ENCODE results near the gene CALM3.

Gene CALM3

GRCh38 chr19:46637224-46637623 is 36.1 kb downstream of the CALM3 start:
- Histone ChIP-seq H3K27me3 (replicated peaks; ENCODE audit: control insufficient read depth, insufficient read depth, low read length) (no peaks in the 10 kb centered on the region; the same call in 1 of the 2 replicates), H3K36me3 (ENCODE audit: control insufficient read depth, insufficient read depth, low read length) (no peaks in the 10 kb centered on the region), H3K4me3 (replicated peaks; ENCODE audit: low read depth, low read length) (no peak overlapping the region)
- DNase-seq (ENCODE audit: extremely low read depth, insufficient read length): no peak
- TF ChIP-seq CTCF (IDR thresholded peaks at IDR 0.05; ENCODE audit: insufficient read depth, low read length, poor library complexity, severe bottlenecking): no peak

GRCh38 chr19:46639358-46640182 is 38.4 kb downstream of the CALM3 start:
- no peak for TF ChIP-seq CTCF (IDR thresholded peaks at IDR 0.05; ENCODE audit: insufficient read depth, low read length, poor library complexity, severe bottlenecking)
- peak overlapping the region; percentile 54 for H3K4me3 ChIP-seq (replicated peaks; ENCODE audit: low read depth, low read length)
- no peaks in the 10 kb centered on the region for H3K36me3 ChIP-seq (ENCODE audit: control insufficient read depth, insufficient read depth, low read length)
- DNase-seq (ENCODE audit: extremely low read depth, insufficient read length): no peak
- H3K27me3 ChIP-seq (replicated peaks; ENCODE audit: control insufficient read depth, insufficient read depth, low read length): no peaks in the 10 kb centered on the region

- no peak for TF ChIP-seq CTCF (IDR thresholded peaks at IDR 0.05; ENCODE audit: insufficient read depth, low read length, poor library complexity, severe bottlenecking)
- H3K27me3 ChIP-seq (replicated peaks; ENCODE audit: control insufficient read depth, insufficient read depth, low read length): no peaks in the 10 kb centered on the region
Observed at GRCh38 chr19:46640656-46641055, 39.5 kb downstream of the CALM3 start.

GRCh38 chr19:46644720-46645119 is 43.6 kb downstream of the CALM3 start:
- no peak for DNase-seq (ENCODE audit: extremely low read depth, insufficient read length)
- H3K4me3 ChIP-seq (replicated peaks; ENCODE audit: low read depth, low read length): no peak overlapping the region
- no peaks in the 10 kb centered on the region for H3K36me3 ChIP-seq (ENCODE audit: control insufficient read depth, insufficient read depth, low read length)
- TF ChIP-seq CTCF (IDR thresholded peaks at IDR 0.05; ENCODE audit: insufficient read depth, low read length, poor library complexity, severe bottlenecking): no peak
- H3K27me3 ChIP-seq (replicated peaks; ENCODE audit: control insufficient read depth, insufficient read depth, low read length): 0 out of 2 replicates have a peak, but pooled peaks cover 2% of the 10 kb centered on the region

More at GRCh38 chr19:46640656-46641055, 39.5 kb downstream of the CALM3 start:
- DNase-seq (ENCODE audit: extremely low read depth, insufficient read length): no peak
- no peaks in the 10 kb centered on the region for H3K36me3 ChIP-seq (ENCODE audit: control insufficient read depth, insufficient read depth, low read length)
- H3K4me3 ChIP-seq (replicated peaks; ENCODE audit: low read depth, low read length): no peak overlapping the region

- no peak overlapping the region for H3K4me3 ChIP-seq (replicated peaks; ENCODE audit: low read depth, low read length)
- H3K27me3 ChIP-seq (replicated peaks; ENCODE audit: control insufficient read depth, insufficient read depth, low read length): 0 out of 2 replicates have a peak, but pooled peaks cover 2% of the 10 kb centered on the region
- DNase-seq (ENCODE audit: extremely low read depth, insufficient read length): no peak
- H3K36me3 ChIP-seq (ENCODE audit: control insufficient read depth, insufficient read depth, low read length): no peaks in the 10 kb centered on the region
- TF ChIP-seq CTCF (IDR thresholded peaks at IDR 0.05; ENCODE audit: insufficient read depth, low read length, poor library complexity, severe bottlenecking): no peak
Observed at GRCh38 chr19:46646402-46646801, 45.3 kb downstream of the CALM3 start.
